SU-DHL-6 (cell line): ENCODE measurements around the gene LRGUK.

Experiments used
- CTCF ChIP-seq: fragments of 200-600 bp; sonication (generic); IDR thresholded peaks from one replicate; pipeline ENCODE4 v1.5.1; 2017; ENCODE audit warnings: antibody characterized with exemption, mild to moderate bottlenecking, low read length, moderate library complexity; ENCODE audit not compliant: insufficient read depth, poor library complexity, severe bottlenecking
- EZH2phosphoT487 ChIP-seq: fragments of 200-600 bp; sonication (generic), shearing (Covaris generic); conservative IDR thresholded peaks from 2 replicates; pipeline ENCODE4 v1.6.1; 2018; ENCODE audit warnings: mild to moderate bottlenecking, antibody characterized with exemption, low read length, moderate library complexity, mixed read lengths

- TF ChIP-seq CTCF (no peak), EZH2phosphoT487 (no peak)
Observed at GRCh38 chr7:134182078-134182477, 54.9 kb downstream of the LRGUK start.
